Bronchial epithelial cell (primary cell): ENCODE data around the gene POFUT1. TPM values are rescaled to one million over a fixed set of nuclear protein-coding genes. Genes with fewer than 3 reads are reported as not detected.

Source experiments
- DNase-seq: peaks from one replicate; pipeline ENCODE4 v3.0.0-alpha.2; 2010; ENCODE audit warnings: low read depth
- FAIRE-seq: peaks from 2 replicates; lab custom pipeline; 2011; peaks lifted over from hg19 to GRCh38; lab: Jason Lieb, UNC
- H3K27me3 ChIP-seq: 2 replicates; pipeline ENCODE4 v1.5.1; 2011; ENCODE audit warnings: low read length; ENCODE audit not compliant: control insufficient read depth, insufficient read depth
- H3K36me3 ChIP-seq: 2 replicates; pipeline ENCODE4 v1.5.1; 2011; ENCODE audit warnings: low read length; ENCODE audit not compliant: control insufficient read depth, insufficient read depth
- H3K4me3 ChIP-seq: 2 replicates; pipeline ENCODE4 v1.5.1; 2011; ENCODE audit warnings: mild to moderate bottlenecking, low read depth, low read length, control low read depth
- CTCF ChIP-seq: IDR thresholded peaks from 2 replicates; pipeline ENCODE4 v1.5.1; 2011; ENCODE audit warnings: mild to moderate bottlenecking, moderate library complexity, low read length, control low read depth, inconsistent platforms; ENCODE audit not compliant: insufficient read depth, severe bottlenecking
- total RNA-seq: library from RNA; depleted of rRNA; stranded (reverse); fragments of >200 nt; gene quantifications from 2 replicates; pipeline ENCODE4 v1.2.1, GENCODE V29; 2014

The POFUT1 gene
- total RNA-seq, 1 donor from 2014 or later = 27.6 TPM

- H3K4me3 ChIP-seq = no peak overlapping the region
- H3K36me3 ChIP-seq = peaks cover 14% of the 10 kb centered on the region
- no peaks in the 10 kb centered on the region for H3K27me3 ChIP-seq
- TF ChIP-seq CTCF = no peak
- DNase-seq (peak; percentile 63), FAIRE-seq (no peak)
These were observed 28.4 kb downstream of the POFUT1 start for GRCh38 chr20:32236048-32236533.

DNA sequence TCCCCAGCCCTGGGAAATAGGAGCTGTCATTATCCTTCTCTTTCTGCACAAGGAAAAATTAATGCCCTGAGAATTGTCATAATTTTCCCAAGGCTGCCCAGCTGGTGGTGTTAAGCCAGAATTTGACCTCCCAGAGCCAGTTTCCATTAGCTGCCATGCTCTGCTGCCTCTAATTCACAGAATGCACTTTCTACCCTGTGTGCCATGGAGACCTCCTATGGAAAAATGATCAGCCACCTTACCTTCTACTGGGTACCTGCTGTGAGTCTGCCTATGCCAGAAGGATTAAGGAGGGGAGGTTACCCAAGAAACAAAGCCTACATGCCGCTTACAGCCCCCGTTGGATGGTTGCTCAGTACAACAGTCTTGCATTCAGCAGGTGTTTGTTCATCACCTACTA is 29.1 kb downstream of the POFUT1 start:
- no peak overlapping the region for H3K4me3 ChIP-seq
- H3K36me3 ChIP-seq = peaks cover 14% of the 10 kb centered on the region
- no peaks in the 10 kb centered on the region for H3K27me3 ChIP-seq
- no peak for TF ChIP-seq CTCF
- DNase-seq = no peak
- no peak for FAIRE-seq

GRCh38 chr20:32237419-32237818 is 29.7 kb downstream of the POFUT1 start:
- DNase-seq = no peak
- Histone ChIP-seq H3K4me3 (no peak overlapping the region), H3K36me3 (peaks cover 13% of the 10 kb centered on the region), H3K27me3 (no peaks in the 10 kb centered on the region)
- no peak for FAIRE-seq
- no peak for TF ChIP-seq CTCF

GRCh38 chr20:32238483-32239425 is 31.1 kb downstream of the POFUT1 start:
- Histone ChIP-seq H3K36me3 (peaks cover 5% of the 10 kb centered on the region), H3K27me3 (no peaks in the 10 kb centered on the region), H3K4me3 (no peak overlapping the region)
- DNase-seq = no peak
- no peak for FAIRE-seq
- no peak for TF ChIP-seq CTCF

DNA sequence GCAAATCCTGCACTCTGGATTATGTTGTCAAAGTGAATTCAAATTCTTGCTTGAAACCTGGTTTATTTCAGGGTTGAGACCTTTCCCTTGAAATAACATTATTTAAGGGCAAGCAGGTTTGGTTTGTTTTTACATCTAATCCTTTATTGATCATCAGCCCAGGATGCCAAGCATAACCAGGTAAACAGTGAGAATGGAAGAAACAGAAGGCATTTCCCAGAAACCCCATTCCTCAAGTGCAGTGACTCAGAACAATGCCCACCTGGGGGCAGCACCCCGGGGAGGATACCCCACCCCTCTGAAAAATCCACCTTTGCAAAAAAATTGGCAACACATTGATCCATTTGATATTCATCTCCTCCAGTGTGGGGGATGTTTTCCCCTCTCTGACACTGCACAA is 32.5 kb downstream of the POFUT1 start:
- Histone ChIP-seq H3K27me3 (no peaks in the 10 kb centered on the region), H3K36me3 (no peaks in the 10 kb centered on the region), H3K4me3 (no peak overlapping the region)
- TF ChIP-seq CTCF = no peak
- FAIRE-seq (no peak), DNase-seq (no peak)

DNA sequence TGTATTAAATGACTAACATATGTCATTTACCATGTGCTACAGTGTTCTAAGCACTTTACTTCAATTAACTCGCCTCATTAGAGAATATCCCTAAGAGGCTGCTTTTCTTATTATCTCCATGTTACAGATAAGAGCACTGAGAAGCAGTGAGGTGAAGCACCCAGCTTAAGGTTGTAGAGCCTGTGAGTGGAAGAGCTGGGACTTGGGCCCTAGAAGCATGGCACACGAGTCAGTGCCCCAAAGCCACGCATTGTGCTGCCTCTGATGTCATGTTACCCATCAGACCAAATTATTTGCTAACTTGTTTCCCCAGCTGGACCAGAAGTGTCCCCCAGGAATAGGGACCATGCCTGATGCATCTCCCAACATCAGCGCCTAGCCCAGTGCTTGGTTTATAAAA is 34.1 kb downstream of the POFUT1 start:
- FAIRE-seq = no peak
- no peaks in the 10 kb centered on the region for H3K36me3 ChIP-seq
- no peak for DNase-seq
- H3K4me3 ChIP-seq = no peak overlapping the region
- H3K27me3 ChIP-seq = no peaks in the 10 kb centered on the region
- no peak for TF ChIP-seq CTCF
